IPS-NIHi7 (cell line): ENCODE results near the gene BACE1.
"Not testable (repeated sequence)": the region's sequence is repeated elsewhere in the genome, so short reads cannot be mapped to it uniquely, and the experiment has no call there.

ENCODE experiments used
- DNase-seq: peaks from one replicate; pipeline ENCODE4 v3.0.0; 2012; ENCODE audit warnings: mixed read lengths; ENCODE audit errors: extremely low spot score

BACE1 gene

DNA sequence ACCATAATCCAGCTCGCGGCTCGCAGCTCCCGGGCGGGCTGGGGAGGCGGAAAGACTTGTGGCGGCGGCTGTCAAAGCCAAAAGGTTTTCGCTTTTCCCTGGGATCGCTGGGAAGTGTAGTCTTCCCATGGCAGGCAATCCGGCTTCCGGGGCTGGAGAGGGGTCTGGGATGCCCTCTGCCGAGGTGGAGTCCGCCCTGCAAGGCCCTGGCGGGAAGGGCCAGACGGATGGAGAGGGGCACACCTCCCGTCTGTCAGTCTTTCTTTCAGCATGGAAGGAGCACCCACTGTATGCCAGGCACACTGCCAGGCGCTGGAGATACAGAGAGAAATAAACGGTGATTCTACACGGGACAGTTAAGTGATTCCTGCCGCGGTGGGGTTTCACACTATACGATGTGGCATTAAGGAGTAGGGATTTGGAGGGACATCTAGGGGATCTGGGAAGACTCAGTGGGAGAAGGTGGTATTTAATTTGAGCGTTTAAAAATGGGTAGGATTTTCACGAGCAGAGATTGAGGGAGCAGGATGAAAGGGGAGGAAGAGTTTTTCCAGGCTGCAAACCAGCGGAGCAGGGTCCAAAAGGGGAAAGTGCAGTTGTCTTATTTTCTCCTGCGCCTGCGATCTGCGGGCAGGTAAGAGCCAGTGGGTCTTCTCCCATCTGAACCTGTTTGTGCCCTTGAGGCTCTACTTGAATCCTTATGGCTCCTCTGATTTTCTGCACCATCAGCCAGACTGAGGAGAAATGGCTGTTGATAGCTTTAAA is at the start of gene BACE1:
Gene BACE1 (minus strand): TSS at position 60 of the 765 bp plus-strand sequence. CDS start 461 bp downstream, outside the sequence.
- DNase-seq, result peak; percentile 96

DNA sequence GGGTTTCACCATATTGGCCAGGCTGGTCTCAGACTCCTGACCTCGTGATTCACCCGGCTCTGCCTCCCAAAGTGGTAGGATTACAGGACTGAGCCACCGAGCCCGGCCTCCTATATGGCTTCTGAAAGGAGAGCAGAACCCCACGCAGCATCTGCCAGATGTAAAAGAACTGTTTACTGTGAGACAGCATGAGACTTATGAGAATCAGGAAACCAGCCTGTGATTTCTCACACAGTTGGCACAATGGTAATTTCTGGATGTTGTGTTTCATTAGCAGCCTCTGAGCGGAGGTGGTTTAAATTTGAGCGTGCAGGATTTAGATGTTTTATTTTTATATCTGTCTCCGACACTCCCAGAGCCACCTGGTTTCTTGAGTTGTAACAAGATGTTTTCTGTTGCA is 45.4 kb upstream of the BACE1 start:
- no peak for DNase-seq

DNA sequence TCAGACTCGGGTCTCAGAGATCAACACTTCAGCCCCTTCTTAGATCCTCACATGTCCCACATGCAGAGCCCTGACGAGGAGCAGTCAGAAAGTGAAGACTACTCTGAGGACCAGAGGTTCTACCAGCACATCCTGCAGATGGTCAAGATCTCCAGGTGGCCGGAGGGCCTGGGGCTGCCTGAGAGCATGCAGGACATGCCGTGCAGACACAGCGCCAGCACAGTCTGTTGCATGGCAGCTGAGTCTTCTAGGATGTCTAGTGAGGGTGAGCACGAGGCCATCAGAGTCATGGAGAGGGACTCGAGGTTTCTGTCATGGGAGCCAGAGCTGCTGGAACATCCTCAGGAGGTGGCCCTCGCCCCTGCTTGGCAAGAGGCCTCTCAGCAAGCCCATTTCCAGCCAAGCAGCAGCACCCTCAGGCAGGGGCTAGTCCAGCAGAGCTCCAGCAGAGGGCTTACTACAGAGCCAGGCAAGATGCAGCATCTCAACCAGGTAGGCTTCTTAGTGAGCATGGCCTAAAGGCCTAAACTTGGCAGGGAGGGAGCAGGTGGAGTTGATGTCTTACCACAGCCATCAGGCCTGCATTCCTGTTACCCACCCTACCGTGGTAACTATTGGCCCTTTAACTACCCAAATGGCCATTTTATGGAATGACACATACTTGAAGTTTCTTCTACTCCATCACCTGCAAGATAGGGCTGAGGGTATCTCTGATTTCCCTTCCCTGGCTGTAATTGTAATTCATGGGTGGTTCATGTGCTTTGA is 40.3 kb upstream of the BACE1 start:
- no peak for DNase-seq

DNA sequence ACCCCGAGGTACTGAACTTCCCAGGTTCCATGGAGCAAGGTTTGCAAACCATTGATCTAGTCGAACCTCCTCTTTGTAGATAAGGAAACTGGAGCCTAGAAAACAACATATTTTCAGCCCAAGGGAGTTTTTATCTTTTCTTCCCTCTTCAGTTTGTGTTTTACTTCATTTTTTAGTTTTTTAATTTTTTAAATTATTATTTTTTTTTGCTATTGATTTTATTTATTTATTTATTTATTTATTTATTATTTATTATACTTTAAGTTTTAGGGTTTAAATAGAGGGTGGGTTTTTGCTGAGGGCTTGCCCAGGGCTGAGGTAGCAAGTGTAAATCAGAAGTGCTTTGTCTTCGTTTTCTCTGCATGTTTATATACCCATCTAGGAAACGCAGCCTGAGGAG is 38.5 kb upstream of the BACE1 start:
- no peak for DNase-seq

DNA sequence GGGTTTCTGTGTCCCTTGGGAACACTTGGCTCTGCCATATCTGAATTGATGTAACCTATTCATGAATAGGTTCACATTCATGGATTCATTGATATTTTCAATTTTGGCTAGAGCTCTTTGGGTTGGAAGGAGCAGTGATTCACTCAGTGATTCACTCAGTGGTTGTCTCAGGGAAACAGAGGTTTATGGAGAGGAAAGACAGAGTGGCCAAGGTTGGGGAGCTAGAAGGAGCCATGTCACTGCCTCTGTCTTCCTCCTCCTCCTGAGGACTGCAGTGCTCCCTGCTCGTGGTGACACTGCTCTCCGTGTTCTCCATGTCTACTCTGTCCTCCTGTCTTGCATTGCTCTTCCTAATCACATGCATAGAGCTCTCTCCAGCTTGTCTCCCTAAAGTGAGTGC is 29.0 kb upstream of the BACE1 start:
- DNase-seq, result no peak

DNA sequence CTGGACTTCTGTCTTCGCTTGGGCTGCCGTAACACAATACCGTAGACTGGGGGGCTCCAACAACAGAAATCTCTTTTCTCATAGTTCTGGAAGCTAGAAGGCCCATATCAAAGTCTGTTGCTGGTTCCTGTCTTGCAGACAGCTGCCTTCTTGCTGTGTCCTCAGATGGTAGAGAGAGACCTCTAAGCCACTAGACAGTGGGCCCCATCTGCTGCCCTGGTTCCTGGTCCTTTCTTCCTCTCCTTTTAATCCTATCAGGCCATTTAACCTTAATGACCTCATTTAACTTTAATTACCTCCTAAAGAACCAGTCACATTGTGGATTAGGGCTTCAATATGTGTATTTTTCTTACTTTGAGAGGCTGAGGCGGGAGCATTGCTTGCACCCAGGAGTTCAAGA is 21.0 kb upstream of the BACE1 start:
- no peak for DNase-seq

DNA sequence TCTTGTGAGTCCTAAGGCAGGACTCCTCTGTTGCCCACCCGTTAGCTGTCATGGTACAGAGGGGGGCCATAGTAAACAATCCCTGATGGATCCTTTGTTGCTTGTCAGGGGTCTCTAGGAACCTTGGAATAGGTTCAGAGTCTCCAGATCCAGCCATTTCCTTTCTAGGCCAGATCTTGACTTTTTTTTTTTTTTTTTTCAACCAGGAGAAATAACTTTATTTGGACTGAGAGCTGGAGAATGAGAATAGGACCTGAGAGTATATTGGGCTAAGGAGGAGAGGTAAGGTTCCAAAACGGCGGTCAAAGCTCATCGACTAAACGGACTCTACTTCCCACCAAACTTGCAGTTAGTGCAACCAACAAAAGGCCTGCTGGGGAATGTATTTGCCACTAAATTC is 19.3 kb upstream of the BACE1 start:
- no peak for DNase-seq

DNA sequence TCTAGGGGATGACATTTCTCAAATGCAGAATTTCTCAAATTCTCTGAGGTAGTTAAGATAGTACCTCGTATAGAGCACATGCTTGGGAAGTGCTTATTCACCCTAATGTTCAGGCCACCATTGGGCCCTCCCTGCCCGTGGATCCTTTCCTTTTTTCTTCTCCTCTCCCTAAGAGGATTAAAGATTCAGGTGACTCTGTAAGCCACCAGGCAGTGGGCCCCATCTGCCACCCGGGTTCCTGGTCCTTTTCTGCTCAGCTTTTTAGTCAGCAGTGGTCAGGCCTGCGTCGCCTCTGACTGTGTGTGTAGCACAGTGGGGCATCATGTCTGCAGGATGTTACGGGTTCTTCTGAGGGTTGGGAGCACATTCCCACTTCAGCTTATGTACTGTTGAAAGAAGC is 18.8 kb upstream of the BACE1 start:
- no peak for DNase-seq

DNA sequence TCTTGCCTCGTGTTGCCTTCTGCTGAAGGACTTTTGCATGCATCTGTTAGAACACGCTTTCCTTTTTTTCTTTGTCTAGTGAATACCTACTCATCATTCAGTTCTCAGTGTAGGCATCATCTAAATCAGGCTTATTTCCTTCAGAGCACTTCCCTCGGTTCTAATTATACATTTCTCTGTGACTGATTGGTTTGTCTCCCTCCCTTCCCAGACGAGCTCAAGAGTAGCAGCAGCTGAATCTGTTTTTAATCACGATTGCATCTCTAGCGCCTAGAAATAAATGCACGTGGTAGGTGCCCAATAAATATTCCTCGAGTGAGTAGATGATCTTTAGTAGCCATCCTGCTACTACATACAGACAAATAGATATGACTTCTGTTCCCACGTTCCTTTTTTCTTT is 17.9 kb upstream of the BACE1 start:
- DNase-seq, result no peak

DNA sequence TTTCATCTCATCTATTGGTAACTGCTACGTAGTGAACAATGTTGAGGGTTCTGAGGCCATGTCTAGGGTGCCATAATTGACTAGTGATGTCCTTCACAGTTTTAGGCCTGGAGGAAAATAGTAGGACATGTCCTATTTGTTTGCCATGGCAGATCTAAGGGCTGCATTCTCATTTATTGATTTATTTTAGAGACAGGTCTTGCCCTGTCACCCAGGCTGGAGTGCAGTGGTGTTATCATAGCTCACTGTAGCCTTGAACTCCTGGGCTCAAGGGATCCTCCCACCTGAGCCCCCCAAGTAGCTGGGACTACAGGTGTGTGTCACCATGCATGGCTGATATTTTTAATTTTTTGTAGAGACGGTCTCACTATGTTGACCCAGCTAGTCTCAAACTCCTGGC is 16.8 kb upstream of the BACE1 start:
- DNase-seq, result no peak

DNA sequence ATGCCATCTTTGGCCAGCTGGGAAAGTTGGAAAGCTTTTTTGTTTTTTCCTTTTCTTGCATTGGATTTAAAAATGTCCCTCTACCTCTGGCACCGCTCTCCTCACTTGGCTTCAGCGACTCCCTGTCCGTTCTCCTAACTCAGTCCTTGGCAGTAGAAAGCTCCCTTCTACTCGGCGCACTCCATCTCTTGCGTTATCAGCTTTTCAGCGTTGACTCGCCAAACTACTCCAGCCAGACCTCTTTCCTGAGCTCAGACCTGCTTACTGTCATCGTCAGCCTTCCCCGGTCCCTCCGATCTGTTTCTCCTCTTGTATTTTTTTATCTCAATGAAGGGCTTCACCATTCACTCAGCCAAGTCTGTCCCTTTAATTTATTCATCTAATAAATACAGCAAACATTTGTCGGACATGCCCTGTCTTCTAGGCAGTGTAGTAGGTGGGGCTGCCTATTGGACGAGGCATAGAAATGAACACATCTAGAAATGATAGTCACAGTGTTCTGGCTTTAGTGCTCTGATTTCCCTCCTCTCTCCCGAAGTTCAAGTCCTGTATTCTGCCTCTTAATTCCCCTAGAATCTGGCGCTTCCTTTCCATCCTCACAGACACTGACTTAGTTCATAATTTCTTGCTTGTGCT is 12.4 kb upstream of the BACE1 start:
- DNase-seq, result peak; percentile 57

DNA sequence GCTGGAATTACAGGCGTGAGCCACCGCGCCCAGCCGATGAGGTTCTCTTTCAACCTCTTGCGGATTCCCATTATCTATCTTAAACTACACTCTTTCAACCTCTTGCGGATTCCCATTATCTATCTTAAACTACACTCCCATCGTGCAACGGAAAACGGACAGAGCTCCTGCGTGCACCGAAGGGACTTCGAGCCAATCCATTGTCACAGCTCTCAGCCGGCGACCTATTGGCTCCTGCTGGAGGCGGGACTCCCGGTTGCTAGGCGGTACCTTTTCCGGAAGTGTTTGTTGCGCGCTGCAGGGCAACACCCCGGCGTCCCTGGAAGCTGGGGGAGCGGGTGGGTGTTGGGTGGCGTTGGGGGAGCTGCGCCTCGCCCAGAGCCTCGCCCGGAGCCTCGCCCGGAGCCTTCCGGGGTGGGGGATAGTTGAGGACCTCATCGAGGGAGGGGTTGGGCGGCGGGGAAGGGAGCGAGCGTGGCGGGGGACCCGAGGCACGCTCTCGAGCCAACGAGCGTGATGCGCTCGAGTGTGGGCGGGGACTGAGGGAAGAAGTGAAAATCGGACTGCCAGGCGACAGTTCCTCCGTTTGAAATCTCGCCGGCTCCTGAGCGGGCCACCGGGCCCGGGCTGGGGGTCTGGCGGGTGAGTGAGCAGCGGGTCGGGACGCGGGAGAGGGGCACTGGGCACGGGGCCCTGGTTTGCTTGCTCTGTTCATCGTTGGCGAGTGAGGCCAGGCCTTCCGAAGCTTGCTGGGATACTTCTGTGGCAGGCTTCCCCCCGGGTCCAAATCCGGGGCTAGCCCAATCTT is 11.7 kb upstream of the BACE1 start, which contains the start of gene CEP164:
Gene CEP164 (plus strand): TSS at position 288 of the 808 bp plus-strand sequence. CDS start 10,733 bp downstream, outside the sequence.
- DNase-seq, result peak; percentile 99

DNA sequence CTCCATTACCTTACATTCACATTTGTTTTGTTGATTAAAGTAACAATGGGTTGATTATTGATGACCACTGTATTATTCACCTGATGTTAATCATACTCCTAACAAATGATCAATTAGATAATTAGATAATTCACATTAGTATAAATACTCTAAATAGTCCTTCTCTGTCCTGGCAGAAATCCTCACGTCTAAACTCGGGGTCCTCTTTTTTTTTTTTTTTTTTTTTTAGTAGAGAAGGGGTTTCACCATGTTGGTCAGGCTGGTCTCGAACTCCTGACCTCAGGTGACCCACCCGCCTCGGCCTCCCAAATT is 11.2 kb upstream of the BACE1 start:
- DNase-seq, result not testable (repeated sequence)

DNA sequence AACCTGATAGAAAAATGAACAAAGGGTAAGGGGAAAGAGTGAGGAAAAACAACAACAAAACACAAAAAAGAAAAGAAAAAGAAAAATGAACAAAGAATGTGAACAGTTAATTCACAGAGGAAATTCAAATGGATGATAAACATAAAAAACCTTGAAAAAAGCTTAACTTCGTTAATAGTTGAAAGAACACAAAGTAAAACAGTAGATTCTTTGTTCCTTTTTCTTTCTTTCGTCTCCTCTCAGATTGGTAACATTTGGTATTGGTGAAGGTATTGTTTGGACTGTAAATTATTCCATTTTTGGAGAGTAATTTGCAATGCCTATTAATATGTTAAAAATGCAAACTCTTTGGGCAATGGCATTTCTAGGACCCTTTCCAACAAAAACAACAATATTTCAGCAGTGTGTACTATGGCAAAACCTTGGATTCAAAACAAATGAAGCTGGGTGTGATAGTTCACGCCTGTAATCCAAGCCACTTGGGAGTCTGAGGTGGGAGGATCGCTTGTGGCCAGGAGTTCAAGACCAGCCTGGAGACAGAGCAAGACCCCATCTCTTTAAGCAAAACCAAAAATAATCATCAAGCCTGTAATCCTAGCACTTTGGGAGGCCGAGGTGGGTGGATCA is 3.3 kb upstream of the BACE1 start:
- DNase-seq, result no peak

DNA sequence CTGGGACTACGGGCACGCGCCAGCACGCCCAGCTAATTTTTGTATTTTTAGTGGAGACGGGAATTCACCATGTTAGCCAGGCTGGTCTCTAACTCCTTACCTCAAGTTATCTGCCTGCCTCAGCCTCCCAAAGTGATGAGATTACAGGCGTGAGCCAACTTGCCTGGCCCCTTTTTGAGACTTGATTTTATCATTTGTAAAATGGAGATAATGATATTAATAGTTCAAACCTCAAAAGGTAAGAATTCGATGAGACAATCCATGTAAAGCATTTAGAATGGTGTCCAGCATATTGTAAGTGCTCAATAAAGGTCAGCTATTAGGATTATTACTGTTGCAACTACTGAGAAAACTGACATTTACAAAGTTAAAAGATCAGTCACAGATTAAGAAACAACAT is 2.7 kb upstream of the BACE1 start:
- no peak for DNase-seq

DNA sequence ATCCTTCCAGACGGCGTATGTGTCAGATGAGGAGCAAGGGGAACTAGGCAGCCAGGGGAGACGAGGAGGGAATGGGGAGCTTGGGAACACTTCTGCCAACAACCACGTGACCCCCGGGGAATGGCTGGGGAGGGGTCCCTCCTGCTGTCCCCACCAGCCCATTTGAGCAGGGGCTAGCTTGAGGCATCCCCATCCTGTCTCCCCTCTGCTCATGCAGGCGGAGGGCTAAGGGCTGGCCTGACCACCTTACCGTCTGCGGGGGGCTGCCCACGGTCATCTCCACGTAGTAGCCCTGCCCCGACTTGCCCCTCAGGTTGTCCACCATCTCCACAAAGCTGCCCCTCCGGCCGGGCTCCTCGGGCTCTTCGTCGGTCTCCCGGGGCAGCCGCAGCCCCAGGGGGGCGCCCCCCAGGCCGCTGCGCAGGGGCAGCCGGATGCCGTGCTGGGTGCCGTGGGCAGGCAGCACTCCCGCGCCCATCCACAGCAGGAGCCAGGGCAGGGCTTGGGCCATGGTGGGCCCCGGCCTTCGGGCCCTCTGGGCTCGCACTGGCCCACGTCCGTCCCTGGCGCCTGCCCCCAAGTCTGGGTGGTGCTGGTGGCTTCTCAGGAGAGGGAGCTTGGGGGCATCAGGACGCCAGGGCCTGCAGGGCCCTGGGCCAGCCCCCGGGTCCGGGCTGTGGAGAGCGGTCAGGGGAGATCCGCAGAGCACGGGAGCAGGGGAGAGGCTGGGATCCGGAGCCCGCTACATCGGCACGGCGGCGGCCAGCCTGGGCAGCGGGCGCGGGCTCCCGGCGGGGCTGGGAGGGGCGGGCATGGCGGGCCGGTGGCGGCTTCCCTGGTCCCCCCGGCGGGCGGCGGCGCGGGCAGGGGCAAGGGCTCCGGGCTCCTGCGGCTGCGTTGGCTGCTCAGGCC is 515 bp downstream of the BACE1 start:
- peak; percentile 45 for DNase-seq

DNA sequence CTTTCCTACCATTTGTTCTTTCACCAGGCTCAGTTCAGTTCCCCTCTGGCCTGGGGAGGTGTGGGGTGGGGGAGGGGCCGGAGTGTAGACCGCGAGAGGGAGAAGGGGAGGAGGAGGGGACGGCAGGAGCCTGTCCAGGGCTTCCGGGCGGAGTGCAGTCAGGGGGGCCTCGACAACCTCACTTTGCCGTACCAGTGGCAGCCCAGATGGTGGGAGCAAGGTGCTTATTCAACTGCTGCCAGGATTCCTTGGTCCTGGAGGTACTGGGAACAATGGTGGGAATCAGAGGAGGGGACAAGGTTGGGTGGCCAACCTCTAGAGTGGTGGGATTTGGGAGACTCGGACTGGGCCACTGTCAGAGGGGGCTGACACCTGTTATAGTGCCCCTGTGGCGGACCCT is 1.2 kb downstream of the BACE1 start:
- no peak for DNase-seq

DNA sequence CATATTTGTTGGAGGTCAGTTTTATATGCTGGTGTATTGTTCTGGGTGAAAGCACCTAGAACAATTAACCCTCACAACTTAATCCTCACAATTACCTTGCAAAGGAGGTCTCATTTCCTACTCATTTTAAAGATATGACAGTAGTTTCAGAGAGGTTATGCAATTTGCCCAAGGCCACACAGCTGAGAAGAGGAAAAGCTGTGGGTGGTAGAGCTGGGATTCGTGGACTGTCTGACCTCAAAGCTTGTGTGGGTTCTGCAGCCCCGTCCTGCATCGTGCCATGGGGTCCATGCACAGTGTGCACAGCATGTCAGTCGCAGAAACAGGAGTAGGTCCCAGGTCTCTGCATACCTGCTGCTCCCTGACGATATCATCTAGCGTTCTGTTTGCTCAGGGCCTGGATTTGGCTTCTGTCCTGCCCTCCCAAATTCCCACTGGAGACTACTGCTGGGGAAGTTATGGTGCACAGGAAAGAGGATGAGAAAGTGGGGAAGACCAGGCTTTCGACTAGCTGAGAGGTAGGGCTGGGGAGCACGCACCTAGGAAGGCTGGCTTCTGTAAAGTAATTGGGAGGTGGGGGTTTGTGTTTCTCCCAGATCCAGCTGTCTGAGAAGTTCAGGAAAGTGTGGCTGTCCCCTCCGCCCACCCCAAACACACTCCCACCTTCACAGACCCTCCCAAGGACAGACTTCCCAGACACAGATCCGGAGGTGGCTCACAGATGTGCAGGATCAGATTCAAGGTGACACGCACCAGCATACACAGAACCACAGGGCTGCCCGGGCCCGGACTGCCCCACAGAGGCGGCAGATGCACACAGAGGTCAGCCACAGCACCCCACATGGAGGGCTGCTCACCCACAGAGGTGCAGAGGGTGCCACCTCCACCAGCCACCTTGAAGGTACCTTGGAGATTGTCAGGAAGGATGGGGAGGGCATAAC is 2.0 kb downstream of the BACE1 start:
- no peak for DNase-seq

DNA sequence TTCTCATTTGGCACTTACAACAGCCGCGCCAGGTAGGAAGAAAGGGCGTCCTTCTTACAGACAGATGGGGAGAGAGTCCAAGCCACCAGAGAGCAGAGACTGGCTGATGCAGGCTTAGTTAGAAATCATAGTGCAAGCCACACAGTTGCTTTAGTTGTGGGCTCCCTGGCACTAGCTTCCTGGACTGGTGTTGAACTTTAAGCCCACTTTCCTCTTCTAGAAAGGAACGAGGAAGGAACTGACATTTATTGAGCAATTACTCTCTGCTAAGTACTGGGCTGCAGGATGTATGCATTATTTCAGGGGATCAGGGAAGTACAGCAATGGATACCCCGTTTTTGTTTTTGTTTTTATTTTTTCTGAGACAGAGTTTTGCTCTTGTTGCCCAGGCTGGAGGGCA is 3.0 kb downstream of the BACE1 start:
- DNase-seq, result no peak
